Activated gamma-delta T cell treated with anti-CD3 and anti-CD28 coated beads, Interleukin-2, amount 50 U/mL, for 16 hours (primary cell): ENCODE measurements around the gene VPS45.
A peak's percentile ranks its signal among the peaks of the same experiment; 100 is the strongest.
"Not testable (repeated sequence)": the region's sequence is repeated elsewhere in the genome, so short reads cannot be mapped to it uniquely, and the experiment has no call there.

Experiments used
- DNase-seq: peaks from one replicate; pipeline ENCODE4 v3.0.0-alpha.2; 2020; ENCODE audit warnings: low read depth

The VPS45 gene, protein sequence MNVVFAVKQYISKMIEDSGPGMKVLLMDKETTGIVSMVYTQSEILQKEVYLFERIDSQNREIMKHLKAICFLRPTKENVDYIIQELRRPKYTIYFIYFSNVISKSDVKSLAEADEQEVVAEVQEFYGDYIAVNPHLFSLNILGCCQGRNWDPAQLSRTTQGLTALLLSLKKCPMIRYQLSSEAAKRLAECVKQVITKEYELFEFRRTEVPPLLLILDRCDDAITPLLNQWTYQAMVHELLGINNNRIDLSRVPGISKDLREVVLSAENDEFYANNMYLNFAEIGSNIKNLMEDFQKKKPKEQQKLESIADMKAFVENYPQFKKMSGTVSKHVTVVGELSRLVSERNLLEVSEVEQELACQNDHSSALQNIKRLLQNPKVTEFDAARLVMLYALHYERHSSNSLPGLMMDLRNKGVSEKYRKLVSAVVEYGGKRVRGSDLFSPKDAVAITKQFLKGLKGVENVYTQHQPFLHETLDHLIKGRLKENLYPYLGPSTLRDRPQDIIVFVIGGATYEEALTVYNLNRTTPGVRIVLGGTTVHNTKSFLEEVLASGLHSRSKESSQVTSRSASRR

DNA sequence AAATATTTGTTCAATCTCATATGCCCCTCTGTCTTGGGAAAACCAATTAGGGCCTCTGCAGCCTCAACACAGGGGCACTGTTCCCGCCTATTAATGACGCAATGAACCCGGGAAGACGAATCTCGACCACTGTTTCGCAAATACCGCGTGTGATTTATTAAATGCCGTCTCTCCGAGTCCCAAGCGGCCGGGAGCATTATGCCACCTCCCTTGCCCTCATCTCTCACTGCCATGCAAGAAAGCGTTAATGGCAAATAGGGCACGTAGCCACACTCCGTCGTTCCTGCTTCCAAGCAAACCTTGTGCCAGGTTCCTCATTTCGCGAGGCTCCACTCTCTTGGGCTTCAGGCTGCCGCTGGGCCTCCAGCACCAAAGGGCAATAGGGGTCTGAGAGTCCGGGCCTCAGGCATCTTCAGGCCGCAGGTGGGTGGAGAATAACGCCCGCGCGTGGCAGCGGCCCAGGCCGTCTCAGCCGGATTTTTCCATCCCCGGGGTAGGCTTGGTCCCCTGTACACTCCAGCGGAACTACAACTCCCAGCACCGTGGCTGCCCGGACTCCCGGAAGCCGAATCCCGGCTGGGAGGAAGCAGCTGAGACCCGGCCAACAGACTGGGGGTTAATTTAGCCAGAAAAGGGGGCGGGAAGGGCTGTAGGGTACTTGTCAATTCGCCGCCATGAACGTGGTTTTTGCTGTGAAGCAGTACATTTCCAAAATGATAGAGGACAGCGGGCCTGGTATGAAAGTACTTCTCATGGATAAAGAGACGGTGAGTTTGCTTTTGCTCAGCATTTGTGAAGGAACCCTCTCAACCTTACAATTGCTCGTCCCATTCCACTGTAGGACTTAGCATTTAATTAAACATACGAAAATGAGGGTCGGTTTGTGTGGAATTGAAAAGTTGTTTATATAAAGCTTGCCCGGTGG is at the start of gene VPS45:
VPS45 (plus strand) TSS at position 593 of the 925 bp plus-strand sequence; CDS start at position 675, 82 bp downstream.
- DNase-seq, result peak; percentile 70

GRCh38 chr1:150018165-150018564 is 49.4 kb upstream of the VPS45 start:
- DNase-seq, result no peak

DNA sequence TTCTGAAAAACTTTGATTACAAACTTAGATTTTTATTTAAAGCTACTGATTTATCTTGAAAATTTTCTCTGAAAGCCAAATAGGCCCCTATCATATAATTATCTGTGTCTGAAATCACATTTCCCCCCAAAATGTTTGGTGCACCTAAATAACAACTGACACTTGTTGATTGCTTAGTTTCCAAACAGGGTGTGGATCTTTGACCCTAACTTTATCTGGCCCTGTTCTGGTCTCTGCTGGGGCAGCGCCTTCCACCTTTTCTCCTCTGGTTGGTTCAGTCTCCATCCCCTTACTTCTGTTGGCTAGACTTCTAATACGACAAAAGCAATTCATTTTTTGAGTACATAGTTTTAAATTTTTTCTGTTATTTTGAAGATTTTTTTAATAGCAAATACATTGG is 46.9 kb upstream of the VPS45 start:
- no peak for DNase-seq

GRCh38 chr1:150021191-150021694 is 46.3 kb upstream of the VPS45 start:
- no peak for DNase-seq

GRCh38 chr1:150022357-150022756 is 45.2 kb upstream of the VPS45 start:
- DNase-seq, result no peak

GRCh38 chr1:150024156-150024555 is 43.4 kb upstream of the VPS45 start:
- no peak for DNase-seq

DNA sequence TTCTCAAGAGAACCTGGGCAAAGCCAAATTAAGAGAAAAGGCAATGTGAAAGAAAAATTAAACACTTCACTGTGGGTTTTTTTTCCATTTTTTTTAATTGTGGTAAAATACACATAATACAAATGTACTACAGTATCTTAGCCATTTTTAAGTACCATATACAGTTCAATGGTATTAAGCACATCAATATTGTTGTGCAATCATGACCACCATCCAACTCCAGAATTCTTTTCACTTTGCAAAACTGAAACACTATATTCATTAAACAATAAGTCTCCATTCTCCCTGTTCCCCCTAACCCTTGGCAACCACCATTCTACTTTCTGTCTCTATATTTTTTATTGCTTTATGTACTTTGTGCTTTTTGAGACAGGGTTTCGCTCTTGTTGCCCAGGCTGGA is 39.3 kb upstream of the VPS45 start:
- DNase-seq, result no peak

DNA sequence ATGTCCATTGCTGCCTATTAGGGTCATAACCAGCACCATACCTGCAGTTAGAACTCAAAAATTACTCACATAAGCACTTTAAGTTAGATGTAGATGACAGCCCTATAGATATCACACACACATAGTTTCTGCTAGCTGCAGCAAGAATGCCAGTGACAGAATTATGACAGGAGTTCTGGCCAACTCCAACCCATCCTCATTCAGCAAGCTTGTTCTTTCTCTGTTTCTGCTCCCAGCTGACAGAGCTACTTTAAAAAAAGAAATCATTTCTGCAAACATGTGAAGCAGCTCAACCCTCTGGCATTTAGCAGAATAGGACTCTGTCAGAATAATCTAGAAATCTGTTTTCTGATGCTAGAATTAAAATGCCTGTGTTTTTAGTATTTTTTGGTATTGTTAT is 33.2 kb upstream of the VPS45 start:
- DNase-seq, result no peak

DNA sequence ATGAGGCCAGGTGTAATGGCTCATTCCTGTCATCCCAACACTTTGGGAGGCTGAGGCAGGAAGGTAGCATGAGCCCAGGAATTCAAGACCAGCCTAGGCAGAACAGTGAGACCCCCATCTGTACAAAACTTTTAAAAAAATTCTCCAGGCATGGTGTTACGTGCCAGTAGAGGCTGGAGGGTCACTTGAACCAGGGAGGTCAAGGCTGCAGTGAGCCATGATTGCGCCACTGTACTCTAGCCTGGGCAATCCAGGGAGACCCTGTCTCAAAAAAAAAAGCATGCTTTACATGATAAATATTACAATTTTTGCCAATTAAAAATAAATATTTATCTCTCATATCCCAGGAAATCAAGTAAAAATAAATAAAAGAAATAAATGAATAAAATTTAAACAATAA is 17.6 kb upstream of the VPS45 start:
- DNase-seq, result no peak

GRCh38 chr1:150051089-150051373 is 16.5 kb upstream of the VPS45 start:
- no peak for DNase-seq

- DNase-seq, result not testable (repeated sequence)
Observed at GRCh38 chr1:150051905-150052412, 15.6 kb upstream of the VPS45 start.

DNA sequence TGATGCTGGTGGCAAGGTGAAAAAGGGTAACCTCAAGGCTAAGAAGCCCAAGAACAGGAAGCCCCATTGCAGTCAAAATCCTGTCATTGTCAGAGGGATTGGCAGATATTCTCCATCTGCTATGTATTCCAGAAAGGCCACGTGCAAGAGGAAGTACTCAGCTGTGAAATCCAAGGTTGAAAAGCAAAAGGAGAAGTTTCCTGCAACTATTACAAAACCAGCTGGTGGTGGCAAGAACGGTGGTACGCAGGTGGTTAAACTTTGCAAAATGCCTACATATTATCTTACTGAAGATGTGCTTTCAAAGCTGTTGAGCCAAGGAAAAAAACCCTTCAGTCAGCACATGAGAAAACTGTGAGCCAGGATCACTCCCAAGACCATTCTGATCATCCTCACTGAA is 13.7 kb upstream of the VPS45 start:
- no peak for DNase-seq

DNA sequence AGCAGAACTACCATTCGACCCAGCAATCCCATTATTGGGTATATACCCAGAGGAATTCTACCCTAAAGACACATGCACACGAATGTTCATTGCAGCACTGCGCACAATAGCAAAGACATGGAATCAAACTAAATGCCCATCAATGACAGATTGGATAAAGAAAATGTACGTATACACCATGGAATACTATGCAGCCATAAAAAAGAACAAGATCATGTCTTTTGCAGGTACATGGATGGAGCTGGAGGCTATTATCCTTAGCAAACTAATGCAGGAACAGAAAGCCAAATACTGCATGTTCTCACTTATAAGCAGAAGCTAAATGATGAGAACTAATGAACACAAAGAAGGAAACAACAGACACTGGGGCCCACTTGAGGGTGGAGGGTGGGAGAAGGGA is 12.1 kb upstream of the VPS45 start:
- not testable (repeated sequence) for DNase-seq

GRCh38 chr1:150056407-150056806 is 11.2 kb upstream of the VPS45 start:
- no peak for DNase-seq

GRCh38 chr1:150060260-150060659 is 7.3 kb upstream of the VPS45 start:
- DNase-seq, result no peak

DNA sequence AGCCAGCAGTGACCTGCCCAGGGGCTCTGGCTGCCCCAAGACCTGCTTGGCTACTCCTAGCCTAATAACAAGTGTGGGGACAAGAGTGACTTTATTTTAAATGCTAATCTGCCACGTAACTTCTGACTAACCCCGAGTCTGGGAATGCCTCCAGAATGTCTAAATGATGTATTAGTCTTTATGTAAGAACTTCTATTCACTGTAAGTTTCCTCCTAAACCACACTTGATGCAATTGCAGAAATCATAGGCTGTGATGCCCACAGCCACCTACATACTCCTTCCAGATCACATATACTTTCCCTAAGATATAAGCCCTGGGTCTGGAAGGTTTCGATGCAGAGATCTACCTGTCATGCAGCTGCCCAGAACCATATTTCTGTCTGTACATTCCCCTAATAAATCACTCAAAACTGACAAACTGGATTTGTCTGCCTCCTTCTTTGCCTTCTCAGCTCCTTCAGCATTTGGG is 5.9 kb upstream of the VPS45 start:
- DNase-seq, result no peak

DNA sequence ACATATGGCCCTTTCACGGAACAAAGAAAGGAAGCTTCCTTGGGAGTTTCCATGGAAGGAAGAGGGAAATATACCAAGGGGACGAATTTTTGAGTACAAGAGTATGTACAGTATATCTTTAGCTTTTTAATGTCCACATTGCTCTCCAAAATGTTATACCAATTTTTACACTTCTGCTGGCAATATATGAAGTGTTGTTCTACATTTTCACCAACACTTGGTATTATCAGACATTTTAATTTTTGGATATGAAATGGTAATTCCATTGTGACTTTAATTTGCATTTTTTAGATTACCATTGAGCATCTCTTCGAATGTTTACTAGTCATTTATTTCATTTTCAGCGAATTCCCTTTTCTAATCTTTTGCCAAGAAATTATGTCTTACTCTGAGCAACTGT is 5.5 kb upstream of the VPS45 start:
- no peak for DNase-seq

DNA sequence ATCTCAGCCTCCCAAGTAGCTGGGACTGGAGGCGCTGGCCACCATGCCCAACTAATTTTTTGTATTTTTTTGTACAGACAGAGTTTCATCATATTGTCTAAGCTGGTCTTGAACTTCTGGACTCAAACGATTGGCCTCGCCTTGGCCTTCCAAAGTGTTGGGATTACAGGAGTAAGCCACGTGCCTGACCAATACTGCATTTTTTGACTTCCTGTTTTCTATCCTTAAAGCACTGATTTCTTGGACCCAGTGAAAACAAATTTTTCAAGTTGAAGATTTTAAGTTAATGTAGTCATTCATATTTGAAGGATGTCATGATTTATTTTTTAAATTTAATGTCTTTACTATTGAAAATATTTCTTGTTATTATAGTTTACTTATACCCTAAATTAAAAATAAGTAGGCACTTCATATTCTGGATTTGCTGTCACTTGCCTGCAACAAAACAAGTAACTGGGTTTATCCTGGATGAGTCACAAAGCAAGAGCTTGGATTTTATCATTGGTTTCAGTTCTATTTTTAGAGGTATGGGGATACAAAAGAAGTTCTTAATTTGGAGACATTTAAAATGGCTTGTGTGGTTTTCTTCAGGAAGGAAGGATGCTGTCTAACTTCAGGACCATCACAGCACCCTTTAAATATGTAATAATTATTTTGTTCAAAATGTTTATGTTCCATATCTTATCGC is 2.2 kb upstream of the VPS45 start:
- DNase-seq, result no peak

DNA sequence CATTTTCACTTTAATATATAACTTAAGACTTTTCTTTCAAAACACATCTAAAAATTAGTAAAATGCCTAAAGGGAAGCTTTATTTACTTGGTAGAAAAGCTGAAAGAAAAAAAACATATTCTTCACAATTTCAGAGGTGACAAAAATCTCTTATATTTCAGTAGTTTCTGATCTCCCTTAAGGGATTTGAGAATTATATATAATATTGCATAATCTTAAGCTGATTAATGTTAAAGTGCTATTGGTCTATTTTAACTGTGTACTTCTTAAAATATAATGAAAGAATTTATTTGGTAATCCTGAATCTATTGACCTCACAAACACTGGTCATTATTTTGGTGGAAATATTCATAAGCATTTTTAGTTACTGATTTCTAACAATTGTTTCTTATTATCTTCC is 1.2 kb upstream of the VPS45 start:
- no peak for DNase-seq

DNA sequence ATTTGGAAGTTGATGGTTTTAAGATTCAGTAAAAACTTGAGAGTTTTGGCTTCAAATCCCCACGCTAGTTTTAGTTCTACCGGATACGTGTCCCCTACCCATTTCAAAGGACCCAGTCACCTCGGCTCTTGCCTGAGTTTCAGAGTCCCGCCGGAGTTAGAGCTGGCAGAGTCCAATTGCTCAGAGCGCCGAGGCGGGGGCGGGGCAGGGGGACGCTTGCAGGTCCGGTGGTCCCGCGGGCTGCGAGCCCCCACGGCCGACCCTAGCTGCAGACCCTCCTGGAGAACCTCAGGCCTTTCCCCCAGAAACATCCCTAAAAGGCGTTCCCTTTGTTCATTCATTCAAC is 765 bp upstream of the VPS45 start:
- DNase-seq, result no peak

DNA sequence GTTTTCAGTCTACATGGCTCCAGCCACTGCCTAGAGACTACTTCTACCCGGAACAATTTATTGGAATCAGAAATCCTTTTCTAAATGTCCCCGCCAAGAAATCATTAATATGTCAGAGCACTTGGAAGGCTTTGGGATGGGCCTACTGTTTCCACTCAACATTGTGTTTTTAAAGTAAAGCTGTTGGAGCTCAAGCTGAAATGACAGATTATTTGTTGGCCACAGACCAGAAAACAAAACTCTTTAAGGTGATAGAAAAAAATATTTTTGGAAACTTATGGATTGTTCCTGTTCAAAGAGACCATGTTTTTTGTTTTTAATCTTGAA is 496 bp downstream of the VPS45 start:
- no peak for DNase-seq

DNA sequence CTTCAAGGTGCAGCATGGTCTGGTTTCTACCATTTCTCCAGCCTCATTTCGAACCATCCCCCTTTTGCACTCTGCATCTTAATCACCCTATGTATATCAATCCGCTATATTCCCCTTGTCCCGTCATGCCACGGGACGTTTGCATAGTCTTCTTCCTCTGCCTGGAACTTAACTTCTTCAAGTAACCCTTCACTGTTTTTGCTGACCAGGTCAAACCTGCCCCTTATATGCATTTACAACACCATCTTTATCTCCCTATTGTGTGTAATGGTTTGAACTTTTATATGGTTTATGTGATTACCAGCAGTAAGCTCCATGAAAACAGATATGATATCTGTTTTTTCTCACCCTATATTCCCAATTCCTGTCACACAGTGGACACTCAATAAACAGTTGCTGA is 2.3 kb downstream of the VPS45 start:
- no peak for DNase-seq
